ENCODE measurements around the gene SUMO4. TPM values are rescaled to one million over a fixed set of nuclear protein-coding genes. Genes with fewer than 3 reads are reported as not detected.

The SUMO4 gene
- total RNA-seq, 1 donor from 2014 or later, result 10.9 TPM

DNA sequence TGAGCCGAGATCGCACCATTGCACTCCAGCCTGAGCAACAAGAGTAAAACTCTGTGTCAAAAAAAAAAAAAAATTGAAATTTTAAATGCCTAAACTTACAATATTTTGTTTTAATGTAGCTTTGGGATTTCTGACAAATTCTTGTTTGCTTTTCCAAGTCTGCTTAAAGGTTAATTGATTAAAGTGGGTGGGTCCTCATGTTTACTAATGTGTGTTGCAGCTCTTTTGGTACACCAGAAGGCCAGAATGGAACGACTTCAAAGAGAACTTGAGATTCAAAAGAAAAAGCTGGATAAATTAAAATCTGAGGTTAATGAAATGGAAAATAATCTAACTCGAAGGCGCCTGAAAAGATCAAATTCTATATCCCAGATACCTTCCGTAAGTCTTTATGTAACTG is 2.7 kb upstream of the SUMO4 start:
- intact Hi-C loops (cut with micrococcal nuclease), result no loop called here
- Mint-ChIP-seq H3K4me1 (peaks cover 49% of the 10 kb centered on the region), H3K27ac (peak overlapping the region; percentile 59)

DNA sequence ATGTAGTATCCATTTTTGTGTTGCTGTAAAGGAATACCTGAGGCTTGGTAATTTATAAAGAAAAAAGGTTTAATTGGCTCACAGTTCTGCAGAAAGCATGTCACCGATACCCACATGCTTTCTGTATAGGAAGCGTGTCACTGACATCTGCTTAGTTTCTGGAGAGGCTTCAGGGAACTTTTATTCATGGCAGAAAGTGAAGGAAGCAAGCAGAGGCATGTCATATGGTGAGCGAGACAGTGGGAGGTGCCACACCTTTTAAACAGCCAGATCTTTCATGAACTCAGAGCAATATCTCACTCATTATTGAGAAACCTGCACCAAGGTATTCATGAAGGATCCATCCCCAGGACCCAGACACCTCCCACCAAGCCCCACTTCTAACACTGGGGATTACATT is 3.5 kb downstream of the SUMO4 start:
- Mint-ChIP-seq H3K27ac (peak overlapping the region; percentile 78), H3K27me3 (no peaks in the 10 kb centered on the region), H3K36me3 (ENCODE audit: low read depth) (peaks cover 71% of the 10 kb centered on the region), H3K4me3 (no peak overlapping the region), H3K9me3 (no peaks in the 10 kb centered on the region), H3K4me1 (peaks cover 40% of the 10 kb centered on the region)
- intact Hi-C loops (cut with micrococcal nuclease), result no loop called here
- peak; percentile 53 for DNase-seq

More for the DNA sequence above, 2.7 kb upstream of the SUMO4 start:
- no peak for DNase-seq
- Mint-ChIP-seq H3K36me3 (ENCODE audit: low read depth) (peaks cover 78% of the 10 kb centered on the region), H3K4me3 (no peak overlapping the region), H3K9me3 (no peaks in the 10 kb centered on the region), H3K27me3 (no peaks in the 10 kb centered on the region)

DNA sequence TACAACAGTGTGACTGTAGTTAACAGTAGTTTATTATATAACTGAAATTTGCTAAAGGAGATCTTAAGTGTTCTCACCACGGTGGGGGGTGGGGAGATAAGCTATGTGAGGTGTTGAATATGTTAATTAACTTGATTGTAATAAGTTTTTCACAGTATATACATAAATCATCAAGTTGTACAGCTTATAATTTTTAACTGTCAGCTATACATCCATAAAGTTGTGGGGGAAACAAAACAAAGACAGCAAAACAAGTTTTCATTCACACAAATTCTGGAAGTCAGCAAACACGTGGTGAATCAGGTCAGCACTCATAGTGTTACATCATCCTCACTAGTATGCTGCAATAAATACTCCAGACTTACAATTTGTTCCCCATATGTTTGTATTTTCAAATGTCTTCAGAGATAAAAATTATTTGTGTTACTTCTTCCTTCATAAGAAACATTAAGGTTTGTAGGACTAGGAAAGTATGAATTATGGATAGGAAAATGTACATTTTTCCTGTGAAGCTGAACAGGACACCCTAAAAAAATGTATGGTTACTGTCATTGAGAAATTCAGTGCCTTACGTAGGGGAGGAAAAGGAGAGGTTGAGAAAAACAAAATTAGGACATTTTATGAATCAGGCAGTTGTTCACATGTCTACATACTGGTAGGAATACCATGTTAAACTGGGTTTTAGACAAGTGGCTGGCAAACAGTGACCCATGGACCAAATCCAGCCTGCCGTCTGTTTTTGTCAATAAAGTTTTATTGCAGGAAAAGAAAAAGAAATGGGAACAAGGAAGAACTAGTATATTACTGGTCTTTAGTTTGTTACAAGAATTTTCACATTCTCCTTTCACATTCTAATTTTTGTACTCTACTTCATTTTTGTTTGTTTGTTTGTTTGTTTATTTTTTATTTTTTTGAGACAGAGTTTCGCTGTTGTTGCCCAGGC is 6.0 kb downstream of the SUMO4 start:
- no peak overlapping the region for H3K4me3 Mint-ChIP-seq
- H3K27me3 Mint-ChIP-seq, result no peaks in the 10 kb centered on the region
- intact Hi-C loops (cut with micrococcal nuclease), result loop anchor here (5.0 kb wide), 1 partner anchor 39 kb away; no protein-coding TSS in a partner anchor
- H3K4me1 Mint-ChIP-seq, result peaks cover 48% of the 10 kb centered on the region
- peaks cover 74% of the 10 kb centered on the region for H3K36me3 Mint-ChIP-seq (ENCODE audit: low read depth)
- peak overlapping the region; percentile 87 for H3K27ac Mint-ChIP-seq
- H3K9me3 Mint-ChIP-seq, result no peaks in the 10 kb centered on the region
- DNase-seq, result peak; percentile 48

DNA sequence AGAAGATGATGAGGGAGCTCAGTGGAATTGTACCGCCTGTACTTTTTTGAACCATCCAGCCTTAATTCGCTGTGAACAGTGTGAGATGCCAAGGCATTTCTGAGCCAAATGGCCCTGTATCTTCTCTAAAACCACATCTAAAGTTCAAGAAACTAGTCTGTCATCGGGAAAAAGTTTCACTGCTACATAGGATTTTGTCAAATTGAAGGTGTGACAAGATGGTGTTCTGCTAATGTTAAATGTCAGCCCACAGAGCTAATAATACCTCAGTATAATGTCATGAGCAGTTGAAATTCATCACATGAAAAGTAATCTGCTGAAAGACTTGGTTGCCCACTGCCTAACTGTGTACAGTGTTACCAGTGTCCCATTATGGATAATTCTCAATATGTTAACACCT is 9.6 kb downstream of the SUMO4 start:
- no peak overlapping the region for H3K4me3 Mint-ChIP-seq
- H3K9me3 Mint-ChIP-seq, result peaks cover under 1% of the 10 kb centered on the region
- peak; percentile 43 for DNase-seq
- intact Hi-C loops (cut with micrococcal nuclease), result loop anchor here (5.0 kb wide), 1 partner anchor 42 kb away; no protein-coding TSS in a partner anchor
- no peak overlapping the region for H3K27ac Mint-ChIP-seq
- peaks cover 67% of the 10 kb centered on the region for H3K36me3 Mint-ChIP-seq (ENCODE audit: low read depth)
- no peaks in the 10 kb centered on the region for H3K27me3 Mint-ChIP-seq
- peaks cover 32% of the 10 kb centered on the region for H3K4me1 Mint-ChIP-seq

DNA sequence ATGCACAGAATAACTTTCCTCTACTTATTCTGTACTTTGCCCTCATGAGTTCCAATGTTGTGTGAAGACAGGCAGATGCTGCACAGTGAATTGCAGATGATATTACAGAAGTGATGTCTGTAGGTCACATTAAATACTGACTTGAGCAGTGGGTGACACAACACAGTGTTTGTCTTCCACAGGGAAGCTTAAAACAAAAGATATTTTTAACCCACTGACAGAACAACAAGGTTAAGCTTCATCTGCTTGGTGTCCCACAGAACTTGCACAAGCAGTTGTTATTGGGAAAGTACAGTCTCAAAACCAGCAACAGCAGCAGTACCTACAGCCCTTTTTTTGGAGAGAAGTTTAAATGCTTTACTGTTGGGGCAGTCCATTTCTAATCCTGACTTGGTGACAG is 10.5 kb downstream of the SUMO4 start:
- Mint-ChIP-seq H3K9me3 (peaks cover 7% of the 10 kb centered on the region), H3K27me3 (no peaks in the 10 kb centered on the region), H3K36me3 (ENCODE audit: low read depth) (peaks cover 65% of the 10 kb centered on the region), H3K4me3 (no peak overlapping the region), H3K4me1 (peaks cover 26% of the 10 kb centered on the region), H3K27ac (no peak overlapping the region)
- peak; percentile 52 for DNase-seq
- intact Hi-C loops (cut with micrococcal nuclease), result no loop called here

GRCh38 chr6:149414009-149414408 is 13.9 kb downstream of the SUMO4 start:
- intact Hi-C loops (cut with micrococcal nuclease), result no loop called here
- Mint-ChIP-seq H3K27me3 (no peaks in the 10 kb centered on the region), H3K9me3 (peaks cover 13% of the 10 kb centered on the region), H3K4me1 (peaks cover 31% of the 10 kb centered on the region), H3K27ac (peak overlapping the region; percentile 34), H3K36me3 (ENCODE audit: low read depth) (peaks cover 62% of the 10 kb centered on the region), H3K4me3 (no peak overlapping the region)
- DNase-seq, result peak; percentile 51

DNA sequence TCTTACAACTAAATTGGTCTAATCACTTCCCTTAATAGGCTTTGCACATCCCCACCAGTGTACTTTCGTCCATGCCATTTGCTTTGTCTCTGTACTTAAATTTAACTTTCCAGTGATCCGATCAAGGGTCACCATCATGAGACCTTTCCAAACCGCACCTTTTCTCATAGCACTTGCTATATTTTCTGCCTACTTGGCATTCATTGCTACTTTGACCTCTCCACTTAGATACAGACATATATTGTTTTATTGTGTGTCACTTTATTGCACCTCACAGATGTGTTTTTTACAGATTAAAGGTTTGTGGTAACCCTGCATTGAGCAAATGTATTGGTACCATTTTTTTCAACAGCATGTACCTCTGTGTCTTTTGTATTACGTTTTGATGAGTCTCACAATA is 14.8 kb downstream of the SUMO4 start:
- peaks cover 56% of the 10 kb centered on the region for H3K36me3 Mint-ChIP-seq (ENCODE audit: low read depth)

DNA sequence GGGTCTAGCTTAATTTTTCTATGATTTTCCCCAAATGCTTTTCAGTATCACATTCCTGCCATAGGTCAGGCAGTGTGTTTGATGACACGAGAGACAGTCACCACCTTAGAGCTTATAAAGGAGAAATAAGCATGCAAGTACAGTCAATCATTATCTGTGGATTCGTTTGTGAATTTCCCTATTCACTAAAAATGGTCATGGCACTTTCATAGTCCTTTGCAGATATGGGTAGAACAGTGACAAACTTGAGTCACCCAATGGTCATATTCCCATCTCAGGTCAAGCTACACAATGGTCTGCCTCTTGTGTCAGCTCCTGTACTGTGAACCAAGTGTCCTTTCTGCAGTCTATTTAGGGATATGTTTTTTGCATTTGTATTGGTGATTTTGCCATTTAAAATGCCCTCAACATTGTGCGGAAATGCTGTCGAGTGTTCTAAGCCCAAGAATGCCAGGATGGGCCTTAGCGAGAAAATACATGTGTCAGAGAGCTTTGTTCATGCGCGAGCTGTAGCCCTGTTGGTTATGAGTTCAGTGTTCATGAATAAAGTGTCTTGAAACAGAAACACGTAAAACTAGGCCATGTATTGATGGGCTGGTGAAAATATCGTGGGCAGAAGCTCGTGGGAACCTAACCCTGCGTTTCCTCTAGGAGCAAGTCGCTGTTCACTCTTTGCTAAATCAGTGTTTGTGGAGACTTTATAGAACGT is 19.8 kb downstream of the SUMO4 start:
- H3K27me3 Mint-ChIP-seq, result no peaks in the 10 kb centered on the region
- intact Hi-C loops (cut with micrococcal nuclease), result no loop called here
- H3K27ac Mint-ChIP-seq, result peak overlapping the region; percentile 11
- H3K36me3 Mint-ChIP-seq (ENCODE audit: low read depth), result peaks cover 17% of the 10 kb centered on the region
- peak; percentile 52 for DNase-seq
- no peak overlapping the region for H3K4me3 Mint-ChIP-seq
- peaks cover 23% of the 10 kb centered on the region for H3K4me1 Mint-ChIP-seq
- H3K9me3 Mint-ChIP-seq, result peaks cover 10% of the 10 kb centered on the region

More for the DNA sequence above, 14.8 kb downstream of the SUMO4 start:
- H3K4me1 Mint-ChIP-seq, result peaks cover 31% of the 10 kb centered on the region
- H3K27ac Mint-ChIP-seq, result no peak overlapping the region
- peak; percentile 40 for DNase-seq
- intact Hi-C loops (cut with micrococcal nuclease), result no loop called here
- no peaks in the 10 kb centered on the region for H3K27me3 Mint-ChIP-seq
- H3K4me3 Mint-ChIP-seq, result no peak overlapping the region
- H3K9me3 Mint-ChIP-seq, result peaks cover 13% of the 10 kb centered on the region

GRCh38 chr6:149421132-149421531 is 21.1 kb downstream of the SUMO4 start:
- H3K36me3 Mint-ChIP-seq (ENCODE audit: low read depth), result peaks cover 6% of the 10 kb centered on the region
- no peak overlapping the region for H3K27ac Mint-ChIP-seq
- DNase-seq, result no peak
- H3K9me3 Mint-ChIP-seq, result peaks cover under 1% of the 10 kb centered on the region
- intact Hi-C loops (cut with micrococcal nuclease), result no loop called here
- H3K4me3 Mint-ChIP-seq, result no peak overlapping the region
- no peaks in the 10 kb centered on the region for H3K27me3 Mint-ChIP-seq
- peaks cover 16% of the 10 kb centered on the region for H3K4me1 Mint-ChIP-seq

GRCh38 chr6:149422581-149422980 is 22.5 kb downstream of the SUMO4 start:
- Mint-ChIP-seq H3K36me3 (ENCODE audit: low read depth) (peaks cover 2% of the 10 kb centered on the region), H3K27ac (no peak overlapping the region), H3K4me1 (peaks cover 13% of the 10 kb centered on the region), H3K4me3 (no peak overlapping the region), H3K9me3 (no peaks in the 10 kb centered on the region), H3K27me3 (no peaks in the 10 kb centered on the region)
- peak; percentile 53 for DNase-seq
- intact Hi-C loops (cut with micrococcal nuclease), result no loop called here

DNA sequence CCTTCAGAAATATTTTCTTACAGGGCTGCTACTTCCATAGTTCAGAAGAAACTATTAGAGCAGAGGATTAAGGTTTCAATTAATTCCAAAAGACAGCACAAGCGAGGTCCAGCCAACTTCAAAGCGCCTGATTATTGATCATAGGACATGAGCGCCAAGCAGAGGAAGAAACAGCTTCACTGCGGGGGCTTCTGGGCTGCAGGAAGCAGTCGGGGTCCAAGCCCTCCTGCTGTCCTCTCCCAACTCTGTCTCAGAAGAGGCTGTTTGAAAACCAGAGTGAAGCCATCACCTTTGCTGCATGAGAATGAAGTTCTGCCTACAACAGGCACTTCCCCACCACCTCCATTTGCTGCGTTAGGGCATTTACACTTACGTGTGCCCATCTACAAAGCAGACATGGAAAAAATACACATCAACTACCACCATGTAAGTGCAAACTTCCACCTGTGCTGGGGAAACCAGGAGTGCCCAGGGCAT is 23.9 kb downstream of the SUMO4 start:
- DNase-seq, result no peak
- Mint-ChIP-seq H3K27me3 (no peaks in the 10 kb centered on the region), H3K4me1 (peaks cover 17% of the 10 kb centered on the region), H3K4me3 (no peak overlapping the region), H3K36me3 (ENCODE audit: low read depth) (peaks cover 4% of the 10 kb centered on the region), H3K9me3 (no peaks in the 10 kb centered on the region), H3K27ac (no peak overlapping the region)
- intact Hi-C loops (cut with micrococcal nuclease), result no loop called here

- DNase-seq, result no peak
- H3K36me3 Mint-ChIP-seq (ENCODE audit: low read depth), result peaks cover 4% of the 10 kb centered on the region
- intact Hi-C loops (cut with micrococcal nuclease), result no loop called here
- no peaks in the 10 kb centered on the region for H3K9me3 Mint-ChIP-seq
- H3K4me1 Mint-ChIP-seq, result peaks cover 17% of the 10 kb centered on the region
- no peak overlapping the region for H3K27ac Mint-ChIP-seq
- no peak overlapping the region for H3K4me3 Mint-ChIP-seq
- no peaks in the 10 kb centered on the region for H3K27me3 Mint-ChIP-seq
Observed at GRCh38 chr6:149425224-149425623, 25.2 kb downstream of the SUMO4 start.

DNA sequence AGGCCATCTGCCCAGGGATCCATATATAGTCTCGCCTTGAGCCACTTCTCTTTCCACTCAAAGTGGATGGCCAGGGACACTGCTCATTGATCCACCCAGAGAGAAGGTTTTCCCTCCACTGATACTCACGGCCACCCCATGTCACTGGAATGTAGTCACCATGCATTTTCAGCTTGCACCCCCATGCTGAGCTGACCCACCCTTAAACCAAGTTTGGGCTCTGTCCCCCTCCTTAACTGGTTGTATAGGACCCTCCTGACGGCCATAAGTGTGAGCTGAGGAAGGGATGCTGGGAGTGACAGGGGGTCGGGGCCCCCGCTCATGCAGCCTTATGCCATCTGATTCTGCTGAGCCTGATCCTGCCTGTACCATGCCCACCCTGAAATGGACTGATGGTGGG is 25.7 kb downstream of the SUMO4 start:
- no peak overlapping the region for H3K4me3 Mint-ChIP-seq
- no peaks in the 10 kb centered on the region for H3K9me3 Mint-ChIP-seq
- H3K4me1 Mint-ChIP-seq, result peaks cover 13% of the 10 kb centered on the region
- no peak overlapping the region for H3K27ac Mint-ChIP-seq
- DNase-seq, result no peak
- H3K36me3 Mint-ChIP-seq (ENCODE audit: low read depth), result peaks cover 4% of the 10 kb centered on the region
- intact Hi-C loops (cut with micrococcal nuclease), result no loop called here
- no peaks in the 10 kb centered on the region for H3K27me3 Mint-ChIP-seq

GRCh38 chr6:149428606-149429005 is 28.5 kb downstream of the SUMO4 start:
- H3K36me3 Mint-ChIP-seq (ENCODE audit: low read depth), result peaks cover 4% of the 10 kb centered on the region
- H3K27ac Mint-ChIP-seq, result peak overlapping the region; percentile 10
- no peaks in the 10 kb centered on the region for H3K27me3 Mint-ChIP-seq
- no peaks in the 10 kb centered on the region for H3K9me3 Mint-ChIP-seq
- no peak overlapping the region for H3K4me3 Mint-ChIP-seq
- H3K4me1 Mint-ChIP-seq, result peaks cover 16% of the 10 kb centered on the region
- no peak for DNase-seq
- intact Hi-C loops (cut with micrococcal nuclease), result no loop called here
